Measurements from ENCODE around the gene CASK. TPM values are rescaled to one million over a fixed set of nuclear protein-coding genes. Genes with fewer than 3 reads are reported as not detected.

The CASK gene
- total RNA-seq, 1 experiment from 2014 or later = 163 TPM

DNA sequence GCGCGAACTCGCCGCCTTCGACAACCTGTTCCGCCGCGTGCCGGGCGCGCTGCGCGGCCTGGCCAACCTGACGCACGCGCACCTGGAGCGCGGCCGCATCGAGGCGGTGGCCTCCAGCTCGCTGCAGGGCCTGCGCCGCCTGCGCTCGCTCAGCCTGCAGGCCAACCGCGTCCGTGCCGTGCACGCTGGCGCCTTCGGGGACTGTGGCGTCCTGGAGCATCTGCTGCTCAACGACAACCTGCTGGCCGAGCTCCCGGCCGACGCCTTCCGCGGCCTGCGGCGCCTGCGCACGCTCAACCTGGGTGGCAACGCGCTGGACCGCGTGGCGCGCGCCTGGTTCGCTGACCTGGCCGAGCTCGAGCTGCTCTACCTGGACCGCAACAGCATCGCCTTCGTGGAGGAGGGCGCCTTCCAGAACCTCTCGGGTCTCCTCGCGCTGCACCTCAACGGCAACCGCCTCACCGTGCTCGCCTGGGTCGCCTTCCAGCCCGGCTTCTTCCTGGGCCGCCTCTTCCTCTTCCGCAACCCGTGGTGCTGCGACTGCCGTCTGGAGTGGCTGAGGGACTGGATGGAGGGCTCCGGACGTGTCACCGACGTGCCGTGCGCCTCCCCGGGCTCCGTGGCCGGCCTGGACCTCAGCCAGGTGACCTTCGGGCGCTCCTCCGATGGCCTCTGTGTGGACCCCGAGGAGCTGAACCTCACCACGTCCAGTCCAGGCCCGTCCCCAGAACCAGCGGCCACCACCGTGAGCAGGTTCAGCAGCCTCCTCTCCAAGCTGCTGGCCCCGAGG, 449.2 kb downstream of the CASK start:
- peaks cover 9% of the 10 kb centered on the region for H3K4me1 Mint-ChIP-seq (ENCODE audit: low read depth, unreplicated experiment)

GRCh38 chrX:41472231-41472815, 451.0 kb downstream of the CASK start:
- peaks cover 32% of the 10 kb centered on the region for H3K4me1 ChIP-seq
- H3K4me3 Mint-ChIP-seq (ENCODE audit: unreplicated experiment) = no peak overlapping the region
- no peak overlapping the region for H3K4me3 ChIP-seq (ENCODE audit: low read depth, low read length)
- TF ChIP-seq, protein P1, sequence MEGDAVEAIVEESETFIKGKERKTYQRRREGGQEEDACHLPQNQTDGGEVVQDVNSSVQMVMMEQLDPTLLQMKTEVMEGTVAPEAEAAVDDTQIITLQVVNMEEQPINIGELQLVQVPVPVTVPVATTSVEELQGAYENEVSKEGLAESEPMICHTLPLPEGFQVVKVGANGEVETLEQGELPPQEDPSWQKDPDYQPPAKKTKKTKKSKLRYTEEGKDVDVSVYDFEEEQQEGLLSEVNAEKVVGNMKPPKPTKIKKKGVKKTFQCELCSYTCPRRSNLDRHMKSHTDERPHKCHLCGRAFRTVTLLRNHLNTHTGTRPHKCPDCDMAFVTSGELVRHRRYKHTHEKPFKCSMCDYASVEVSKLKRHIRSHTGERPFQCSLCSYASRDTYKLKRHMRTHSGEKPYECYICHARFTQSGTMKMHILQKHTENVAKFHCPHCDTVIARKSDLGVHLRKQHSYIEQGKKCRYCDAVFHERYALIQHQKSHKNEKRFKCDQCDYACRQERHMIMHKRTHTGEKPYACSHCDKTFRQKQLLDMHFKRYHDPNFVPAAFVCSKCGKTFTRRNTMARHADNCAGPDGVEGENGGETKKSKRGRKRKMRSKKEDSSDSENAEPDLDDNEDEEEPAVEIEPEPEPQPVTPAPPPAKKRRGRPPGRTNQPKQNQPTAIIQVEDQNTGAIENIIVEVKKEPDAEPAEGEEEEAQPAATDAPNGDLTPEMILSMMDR (IDR thresholded peaks at IDR 0.05; ENCODE audit: insufficient read depth in 1 of 2, low read depth in 1 of 2, low read length in 1 of 2, severe bottlenecking in 1 of 2, unreplicated experiment in 1 of 2) = no peak
- H3K36me3 Mint-ChIP-seq (ENCODE audit: insufficient read depth, unreplicated experiment) = peaks cover 15% of the 10 kb centered on the region
- CTCF ChIA-PET = no interaction called here
- peaks cover 9% of the 10 kb centered on the region for H3K4me1 Mint-ChIP-seq (ENCODE audit: low read depth, unreplicated experiment)
- H3K27me3 Mint-ChIP-seq (ENCODE audit: insufficient read depth, unreplicated experiment) = no peaks in the 10 kb centered on the region
- no peaks in the 10 kb centered on the region for H3K9me3 ChIP-seq
- BruUV-seq (replicated peaks) = no TSS peak
- POLR2A ChIA-PET = no interaction called here
- DNase-seq = no peak
- intact Hi-C loops (cut with micrococcal nuclease; ENCODE audit: unreplicated experiment) = no loop called here
- no peaks in the 10 kb centered on the region for H3K9me3 Mint-ChIP-seq (ENCODE audit: unreplicated experiment)
- no peaks in the 10 kb centered on the region for H3K36me3 ChIP-seq (ENCODE audit: control insufficient read depth, insufficient read depth, low read length)
- H3K27me3 ChIP-seq (replicated peaks; ENCODE audit: control insufficient read depth, insufficient read depth, low read length) = no peaks in the 10 kb centered on the region
- no peak overlapping the region for H3K27ac Mint-ChIP-seq (ENCODE audit: unreplicated experiment)

More for the DNA sequence above, 449.2 kb downstream of the CASK start:
- intact Hi-C loops (cut with micrococcal nuclease; ENCODE audit: unreplicated experiment) = loop anchor here (2.0 kb wide), 1 partner anchor 31 kb away; no protein-coding TSS in a partner anchor
- BruUV-seq (replicated peaks) = no TSS peak
- ChIA-PET POLR2A (no interaction called here), CTCF (interaction anchor here (0.5 kb wide), 1 partner anchor 17 kb away, joined by 12 read pairs; no protein-coding TSS in a partner anchor)
- Histone ChIP-seq H3K4me3 (ENCODE audit: low read depth, low read length) (no peak overlapping the region), H3K9me3 (no peaks in the 10 kb centered on the region), H3K36me3 (ENCODE audit: control insufficient read depth, insufficient read depth, low read length) (no peaks in the 10 kb centered on the region), H3K27me3 (replicated peaks; ENCODE audit: control insufficient read depth, insufficient read depth, low read length) (no peaks in the 10 kb centered on the region), H3K4me1 (peaks cover 32% of the 10 kb centered on the region)
- Mint-ChIP-seq H3K9me3 (ENCODE audit: unreplicated experiment) (no peaks in the 10 kb centered on the region), H3K27ac (ENCODE audit: unreplicated experiment) (peak overlapping the region; percentile 95), H3K27me3 (ENCODE audit: insufficient read depth, unreplicated experiment) (no peaks in the 10 kb centered on the region), H3K36me3 (ENCODE audit: insufficient read depth, unreplicated experiment) (peaks cover 15% of the 10 kb centered on the region), H3K4me3 (ENCODE audit: unreplicated experiment) (no peak overlapping the region)
- TF ChIP-seq, protein P1 (IDR thresholded peaks at IDR 0.05; ENCODE audit: insufficient read depth in 1 of 2, low read depth in 1 of 2, low read length in 1 of 2, severe bottlenecking in 1 of 2, unreplicated experiment in 1 of 2) = no peak
- DNase-seq = no peak

DNA sequence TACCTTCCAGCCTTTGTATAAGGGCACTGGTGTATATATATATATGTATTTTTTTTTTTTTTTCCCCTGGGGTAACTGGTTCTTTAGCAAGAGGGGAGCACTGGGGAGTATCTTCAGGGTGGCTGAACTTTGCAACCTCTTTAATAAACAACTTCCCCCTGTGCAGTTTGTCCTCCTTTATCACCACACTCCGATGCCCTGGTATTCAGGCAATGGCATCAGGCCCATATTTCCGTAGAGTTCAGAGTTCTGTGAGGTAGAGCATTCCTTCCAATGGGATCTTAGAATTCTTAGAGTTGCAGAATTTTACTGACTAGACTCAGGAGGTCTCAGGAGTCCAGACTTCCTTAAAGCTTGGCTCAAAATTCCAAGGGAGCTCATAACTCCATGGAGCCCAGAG, 451.6 kb downstream of the CASK start:
- peaks cover 9% of the 10 kb centered on the region for H3K4me1 Mint-ChIP-seq (ENCODE audit: low read depth, unreplicated experiment)
- ChIA-PET POLR2A (no interaction called here), CTCF (no interaction called here)
- H3K9me3 Mint-ChIP-seq (ENCODE audit: unreplicated experiment) = no peaks in the 10 kb centered on the region
- no peak for DNase-seq
- no peak overlapping the region for H3K27ac Mint-ChIP-seq (ENCODE audit: unreplicated experiment)
- no peak overlapping the region for H3K4me3 Mint-ChIP-seq (ENCODE audit: unreplicated experiment)
- H3K36me3 Mint-ChIP-seq (ENCODE audit: insufficient read depth, unreplicated experiment) = peaks cover 15% of the 10 kb centered on the region
- H3K36me3 ChIP-seq (ENCODE audit: control insufficient read depth, insufficient read depth, low read length) = no peaks in the 10 kb centered on the region
- no TSS peak for BruUV-seq (replicated peaks)
- no peak overlapping the region for H3K4me3 ChIP-seq (ENCODE audit: low read depth, low read length)
- H3K27me3 Mint-ChIP-seq (ENCODE audit: insufficient read depth, unreplicated experiment) = no peaks in the 10 kb centered on the region
- H3K4me1 ChIP-seq = peaks cover 32% of the 10 kb centered on the region
- intact Hi-C loops (cut with micrococcal nuclease; ENCODE audit: unreplicated experiment) = no loop called here
- TF ChIP-seq, protein P1 (IDR thresholded peaks at IDR 0.05; ENCODE audit: insufficient read depth in 1 of 2, low read depth in 1 of 2, low read length in 1 of 2, severe bottlenecking in 1 of 2, unreplicated experiment in 1 of 2) = no peak
- H3K9me3 ChIP-seq = no peaks in the 10 kb centered on the region
- no peaks in the 10 kb centered on the region for H3K27me3 ChIP-seq (replicated peaks; ENCODE audit: control insufficient read depth, insufficient read depth, low read length)
